ENCODE data around the gene ITPA. TPM values are rescaled to one million over a fixed set of nuclear protein-coding genes. Genes with fewer than 3 reads are reported as not detected.

ITPA gene
- total RNA-seq, 1 donor = 26.2 TPM

- DNase-seq (ENCODE audit: low read depth) = peak; percentile 78
- no peak overlapping the region for H3K4me3 ChIP-seq (ENCODE audit: low read depth, low read length)
- no peak for TF ChIP-seq CTCF (IDR thresholded peaks at IDR 0.05; ENCODE audit: insufficient read depth, low read length)
Measured at GRCh38 chr20:3251806-3252205, 42.5 kb downstream of the ITPA start.

- DNase-seq (ENCODE audit: low read depth) = no peak
- H3K4me3 ChIP-seq (ENCODE audit: low read depth, low read length) = no peak overlapping the region
- no peak for TF ChIP-seq CTCF (IDR thresholded peaks at IDR 0.05; ENCODE audit: insufficient read depth, low read length)
Measured at GRCh38 chr20:3255728-3256127, 46.4 kb downstream of the ITPA start.

DNA sequence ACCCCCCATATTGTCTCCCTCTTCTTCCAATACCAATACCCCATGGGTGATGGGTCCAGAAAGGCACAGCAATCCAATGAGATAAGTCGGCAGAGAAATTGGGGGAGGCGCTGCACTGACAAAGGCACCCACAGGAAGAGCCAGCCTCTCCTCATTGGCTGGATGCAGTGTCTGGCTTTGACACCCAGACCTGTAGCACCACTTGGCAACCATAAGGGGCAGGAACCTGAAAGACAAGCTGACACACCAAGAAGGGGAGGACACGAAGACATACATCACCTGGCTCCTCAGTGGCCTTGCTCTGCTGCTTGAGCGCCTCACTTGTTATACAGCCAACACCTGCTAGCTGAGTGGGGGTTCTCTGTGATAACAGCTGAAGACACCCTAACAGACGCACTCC lies 49.1 kb downstream of the ITPA start:
- no peak overlapping the region for H3K4me3 ChIP-seq (ENCODE audit: low read depth, low read length)
- no peak for DNase-seq (ENCODE audit: low read depth)
- TF ChIP-seq CTCF (IDR thresholded peaks at IDR 0.05; ENCODE audit: insufficient read depth, low read length) = no peak

- DNase-seq (ENCODE audit: low read depth) = peak; percentile 22
- TF ChIP-seq CTCF (IDR thresholded peaks at IDR 0.05; ENCODE audit: insufficient read depth, low read length) = no peak
- H3K4me3 ChIP-seq (ENCODE audit: low read depth, low read length) = no peak overlapping the region
Measured at GRCh38 chr20:3262566-3262965, 53.3 kb downstream of the ITPA start.

GRCh38 chr20:3270051-3270450 lies 60.8 kb downstream of the ITPA start:
- DNase-seq (ENCODE audit: low read depth) = no peak
- no peak overlapping the region for H3K4me3 ChIP-seq (ENCODE audit: low read depth, low read length)
- no peak for TF ChIP-seq CTCF (IDR thresholded peaks at IDR 0.05; ENCODE audit: insufficient read depth, low read length)

- no peak for DNase-seq (ENCODE audit: low read depth)
- no peak for TF ChIP-seq CTCF (IDR thresholded peaks at IDR 0.05; ENCODE audit: insufficient read depth, low read length)
- H3K4me3 ChIP-seq (ENCODE audit: low read depth, low read length) = no peak overlapping the region
Measured at GRCh38 chr20:3273371-3273770, 64.1 kb downstream of the ITPA start.

Other genes with a start within 250 kb of the ITPA start
- gene GNRH2, start 165.9 kb upstream of the ITPA start, total RNA-seq (ENCODE audit: low replicate concordance) = not detected in 2 replicates
- gene MRPS26, start 163.4 kb upstream of the ITPA start, total RNA-seq (ENCODE audit: low replicate concordance) = 19.1 and 52.3 TPM in 2 replicates
- not detected in 2 replicates for gene OXT, start 137.9 kb upstream of the ITPA start, total RNA-seq (ENCODE audit: low replicate concordance)
- gene AVP, start 124.8 kb upstream of the ITPA start, total RNA-seq (ENCODE audit: low replicate concordance) = not detected in 2 replicates
- 6.5 and 11.8 TPM in 2 replicates for gene FASTKD5, start 49.6 kb upstream of the ITPA start, total RNA-seq (ENCODE audit: low replicate concordance)
- gene UBOX5, start 49.6 kb upstream of the ITPA start, total RNA-seq (ENCODE audit: low replicate concordance) = 0.82 and 4.4 TPM in 2 replicates
- 3.6 and 11.6 TPM in 2 replicates for gene LZTS3, start 35.9 kb upstream of the ITPA start, total RNA-seq (ENCODE audit: low replicate concordance)
- 24.9 and 64.0 TPM in 2 replicates for gene DDRGK1, start 4.8 kb upstream of the ITPA start, total RNA-seq (ENCODE audit: low replicate concordance)
- 0.49 and 0.63 TPM in 2 replicates for gene SLC4A11, start 29.7 kb downstream of the ITPA start, total RNA-seq (ENCODE audit: low replicate concordance)
- gene DNAAF9, start 198.2 kb downstream of the ITPA start, total RNA-seq (ENCODE audit: low replicate concordance) = 9.6 and 13.3 TPM in 2 replicates